CD1c-positive myeloid dendritic cell (primary cell): ENCODE data around the gene CELA2A.
"Not testable (repeated sequence)": the region's sequence is repeated elsewhere in the genome, so short reads cannot be mapped to it uniquely, and the experiment has no call there.

Source experiments
- DNase-seq: peaks from one replicate; pipeline ENCODE4 v3.0.0-alpha.2; 2016; ENCODE audit errors: extremely low spot score

The CELA2A gene

GRCh38 chr1:15468145-15468544 is 11.6 kb downstream of the CELA2A start:
- DNase-seq, result no peak

- no peak for DNase-seq
Measured at GRCh38 chr1:15469361-15469760, 12.8 kb downstream of the CELA2A start.

GRCh38 chr1:15469821-15470448 is 13.4 kb downstream of the CELA2A start:
- DNase-seq, result not testable (repeated sequence)

- DNase-seq, result not testable (repeated sequence)
Measured at GRCh38 chr1:15471067-15471466, 14.5 kb downstream of the CELA2A start.

GRCh38 chr1:15471723-15472122 is 15.2 kb downstream of the CELA2A start:
- not testable (repeated sequence) for DNase-seq

- no peak for DNase-seq
Measured at GRCh38 chr1:15472587-15472986, 16.1 kb downstream of the CELA2A start.

- no peak for DNase-seq
Measured at GRCh38 chr1:15475752-15476314, 19.3 kb downstream of the CELA2A start, which contains the start of gene CELA2B. Gene CELA2B, plus strand, starts transcription at chr1:15476104. Its CDS starts 22 bp downstream, at chr1:15476126.

- no peak for DNase-seq
Measured at GRCh38 chr1:15476927-15477326, 20.4 kb downstream of the CELA2A start.

GRCh38 chr1:15477646-15478212 is 21.2 kb downstream of the CELA2A start:
- DNase-seq, result no peak

GRCh38 chr1:15479654-15480347 is 23.3 kb downstream of the CELA2A start:
- DNase-seq, result no peak

GRCh38 chr1:15482455-15482854 is 25.9 kb downstream of the CELA2A start:
- not testable (repeated sequence) for DNase-seq

- DNase-seq, result not testable (repeated sequence)
Measured at GRCh38 chr1:15482983-15483543, 26.5 kb downstream of the CELA2A start.

GRCh38 chr1:15483971-15484370 is 27.4 kb downstream of the CELA2A start:
- no peak for DNase-seq

GRCh38 chr1:15484443-15484842 is 27.9 kb downstream of the CELA2A start:
- not testable (repeated sequence) for DNase-seq

- DNase-seq, result no peak
Measured at GRCh38 chr1:15485636-15486035, 29.1 kb downstream of the CELA2A start.

GRCh38 chr1:15486844-15487610 is 30.5 kb downstream of the CELA2A start:
- DNase-seq, result not testable (repeated sequence)

GRCh38 chr1:15488371-15488770 is 31.8 kb downstream of the CELA2A start:
- no peak for DNase-seq

GRCh38 chr1:15489052-15489736 is 32.7 kb downstream of the CELA2A start:
- DNase-seq, result no peak

- not testable (repeated sequence) for DNase-seq
Measured at GRCh38 chr1:15491010-15491409, 34.5 kb downstream of the CELA2A start.

GRCh38 chr1:15492596-15492995 is 36.1 kb downstream of the CELA2A start:
- DNase-seq, result no peak

- DNase-seq, result no peak
Measured at GRCh38 chr1:15493869-15494390, 37.4 kb downstream of the CELA2A start.
